NCI-H510A treated with DMSO at 0.1 percent for 48 hours (cell line): ENCODE data around the gene GP2.
"Not testable (repeated sequence)": the region's sequence is repeated elsewhere in the genome, so short reads cannot be mapped to it uniquely, and the experiment has no call there.

Experiments used
- DNase-seq: peaks from one replicate; lab custom pipeline; 2025; lab: John Stamatoyannopoulos, UW

GP2 gene

GRCh38 chr16:20325005-20325404 lies 2.3 kb downstream of the GP2 start:
- no peak for DNase-seq

GRCh38 chr16:20323591-20324117 lies 3.7 kb downstream of the GP2 start:
- DNase-seq, result peak; percentile 92

DNA sequence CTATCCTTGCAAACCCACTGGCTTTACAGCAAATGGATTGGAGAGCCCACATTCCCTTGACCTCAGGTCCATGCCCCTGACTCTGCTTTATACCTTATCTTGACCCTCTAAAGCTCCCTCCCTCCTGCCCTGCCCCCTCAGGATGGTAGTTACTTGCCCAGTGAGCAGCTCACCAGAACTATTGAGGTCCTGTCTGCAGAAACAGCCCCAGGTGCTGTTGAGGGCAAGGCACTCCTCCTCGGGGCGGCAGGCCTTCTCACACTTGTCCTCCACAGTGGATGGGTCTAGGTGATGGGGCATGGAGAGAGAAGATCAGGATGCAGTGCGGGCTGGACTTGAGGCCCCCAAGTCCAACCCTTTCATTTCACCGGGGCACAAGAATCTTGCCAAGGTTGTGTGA lies 4.6 kb downstream of the GP2 start:
- no peak for DNase-seq

DNA sequence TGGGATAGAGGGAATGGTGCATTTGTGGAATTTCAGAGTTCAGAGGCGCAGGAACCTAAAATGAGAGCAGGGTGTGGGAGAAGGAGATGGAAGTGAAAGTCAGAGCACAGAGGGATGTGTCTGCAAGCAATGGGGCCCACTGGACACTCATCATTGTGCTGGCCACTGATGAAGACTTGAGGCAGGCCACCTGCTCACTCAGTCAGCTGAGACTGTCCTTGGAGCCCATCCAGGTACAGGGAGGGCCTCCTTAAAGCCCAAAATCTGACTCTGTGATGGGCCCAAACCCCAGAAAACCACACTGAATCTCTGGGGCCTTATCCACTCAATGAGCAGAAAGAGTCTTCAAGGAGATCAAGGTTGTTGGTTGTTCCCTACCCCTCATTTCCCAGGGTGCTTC lies 5.6 kb downstream of the GP2 start:
- no peak for DNase-seq

DNA sequence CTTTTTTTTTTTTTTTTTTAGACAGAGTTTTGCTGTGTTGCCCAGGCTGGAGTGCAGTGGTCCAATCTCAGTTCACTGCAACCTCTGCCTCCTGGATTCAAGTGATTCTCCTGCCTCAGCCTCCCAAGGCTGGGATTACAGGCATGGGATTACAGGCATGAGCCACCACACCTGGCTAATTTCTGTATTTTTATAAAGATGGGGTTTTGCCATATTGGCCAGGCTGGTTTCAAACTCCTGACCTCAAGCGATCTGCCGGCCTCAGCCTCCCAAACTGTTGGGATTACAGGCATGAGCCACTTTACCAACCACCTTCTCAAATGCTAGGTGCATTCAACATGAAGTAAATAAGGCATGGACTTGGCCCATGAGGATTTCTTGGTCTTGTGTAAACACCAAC lies 6.3 kb downstream of the GP2 start:
- not testable (repeated sequence) for DNase-seq

- DNase-seq, result no peak
Observed at GRCh38 chr16:20320592-20320991, 6.7 kb downstream of the GP2 start.

DNA sequence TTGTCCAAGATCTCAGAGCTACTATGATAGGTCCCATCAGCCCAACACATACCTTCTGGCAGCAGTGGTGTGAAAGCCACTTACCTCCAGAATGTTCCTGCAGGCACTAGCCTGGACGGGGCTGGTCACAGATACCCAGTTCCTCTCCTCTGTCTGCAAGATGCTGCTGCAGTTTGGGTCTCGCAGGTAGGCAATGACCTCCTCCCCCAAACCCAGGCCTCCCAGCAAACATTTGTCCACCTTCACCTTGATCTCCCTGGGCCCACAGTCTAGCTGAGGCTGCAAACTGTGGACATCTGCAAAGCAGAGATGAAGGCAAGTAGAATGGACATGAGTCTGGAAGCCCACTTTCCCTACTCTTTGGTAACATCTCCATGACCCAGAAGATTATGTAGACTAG lies 7.1 kb downstream of the GP2 start:
- DNase-seq, result no peak

GRCh38 chr16:20319406-20319805 lies 7.9 kb downstream of the GP2 start:
- no peak for DNase-seq

DNA sequence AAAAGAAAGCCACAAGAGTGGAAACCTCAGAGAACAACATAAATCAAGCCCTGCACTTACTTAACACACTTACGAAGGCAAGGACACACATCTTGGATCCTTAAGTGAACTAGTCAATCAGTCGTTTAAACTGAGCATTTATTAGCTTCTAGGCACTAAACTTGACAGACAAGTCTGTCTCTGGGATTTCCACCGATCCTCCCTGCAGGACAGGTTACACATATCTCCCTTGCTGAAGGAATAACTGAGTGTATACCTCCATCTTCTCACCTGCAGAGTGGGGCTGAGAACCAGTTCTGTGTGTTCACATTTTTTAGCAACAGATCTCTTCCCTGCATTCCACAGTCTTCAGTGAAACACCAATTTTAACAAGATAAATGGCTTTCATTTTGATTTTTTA lies 8.9 kb downstream of the GP2 start:
- no peak for DNase-seq

DNA sequence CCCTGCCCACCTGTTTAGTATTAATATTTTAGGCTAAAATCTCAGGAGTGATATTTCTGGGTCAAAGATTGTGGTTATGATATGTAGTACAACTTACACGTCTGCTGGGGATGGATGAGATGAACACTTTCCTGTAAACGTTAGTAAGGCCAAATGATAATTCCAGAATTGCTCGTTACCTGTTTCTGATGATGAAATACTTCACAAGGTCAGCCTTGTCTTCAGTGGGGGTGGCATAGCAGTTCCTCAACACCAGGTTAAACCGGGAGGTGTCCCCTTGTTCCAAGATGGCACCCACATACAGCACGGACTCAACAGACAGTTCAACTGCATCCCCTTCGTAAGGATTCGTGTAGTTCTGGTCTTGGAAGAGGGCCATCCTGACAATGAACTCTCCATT lies 9.3 kb downstream of the GP2 start:
- DNase-seq, result no peak

- DNase-seq, result no peak
Observed at GRCh38 chr16:20317117-20317516, 10.2 kb downstream of the GP2 start.

DNA sequence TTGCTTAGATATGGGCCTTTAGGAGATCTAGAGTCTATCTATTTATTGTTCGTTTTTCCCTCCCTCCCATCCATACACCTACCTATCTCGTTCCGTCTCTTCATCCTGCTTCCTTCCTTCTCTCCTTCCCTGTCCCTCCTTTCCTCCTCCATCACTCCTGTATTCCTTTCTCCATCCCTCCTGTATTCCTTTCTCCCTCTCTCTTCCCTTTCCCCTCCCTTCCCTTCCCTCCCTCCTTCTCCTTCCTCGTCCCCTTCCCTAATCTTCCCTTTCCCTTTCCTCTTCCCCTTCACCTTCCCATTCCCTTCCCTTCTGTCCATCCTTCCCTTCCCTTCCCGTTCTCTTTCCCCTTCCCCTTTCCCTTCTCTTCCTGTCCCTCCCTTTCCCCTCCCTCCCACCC lies 10.6 kb downstream of the GP2 start:
- no peak for DNase-seq

DNA sequence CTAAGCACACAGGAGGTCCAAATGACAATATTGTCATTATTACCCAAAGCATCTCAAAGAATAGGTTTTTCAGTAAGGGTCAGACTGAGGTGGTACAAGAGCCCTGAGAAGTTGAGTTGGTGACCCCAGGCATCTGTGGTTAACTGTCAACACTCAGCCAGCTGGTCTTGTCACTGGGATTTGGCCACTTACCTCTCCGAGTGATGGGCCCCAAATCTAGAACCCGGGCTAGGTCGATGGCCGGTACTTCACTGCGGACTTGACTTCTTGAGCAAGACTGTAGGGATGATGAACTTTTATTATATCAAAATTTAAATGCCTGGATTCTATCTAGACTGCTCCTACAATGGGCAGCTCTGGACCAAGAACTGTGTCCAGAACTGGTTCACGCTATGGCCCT lies 11.5 kb downstream of the GP2 start:
- DNase-seq, result no peak

- DNase-seq, result no peak
Observed at GRCh38 chr16:20314575-20314974, 12.7 kb downstream of the GP2 start.

GRCh38 chr16:20313741-20314140 lies 13.6 kb downstream of the GP2 start:
- no peak for DNase-seq

- not testable (repeated sequence) for DNase-seq
Observed at GRCh38 chr16:20312536-20313095, 14.7 kb downstream of the GP2 start.

GRCh38 chr16:20311548-20311947 lies 15.8 kb downstream of the GP2 start:
- no peak for DNase-seq

- no peak for DNase-seq
Observed at GRCh38 chr16:20310421-20311395, 16.6 kb downstream of the GP2 start.

DNA sequence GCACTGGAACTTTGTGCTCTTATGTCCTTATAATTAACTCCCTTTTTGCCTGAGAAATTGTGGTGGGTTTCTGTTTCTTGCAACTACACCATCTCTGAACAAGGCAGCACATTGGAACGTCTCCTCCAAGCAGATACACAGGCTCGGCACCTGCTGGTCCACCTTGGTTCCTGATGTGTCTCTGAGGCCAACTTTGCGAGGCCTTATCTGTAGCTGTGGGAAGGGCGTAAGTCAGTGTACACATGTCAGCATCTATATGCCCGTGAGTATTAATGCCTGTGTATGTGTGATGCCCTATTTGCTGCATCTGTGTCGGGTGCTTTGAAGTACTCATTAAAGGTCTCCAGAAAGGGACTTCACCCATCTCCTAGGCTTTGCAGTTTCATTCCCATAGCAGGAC lies 17.5 kb downstream of the GP2 start:
- no peak for DNase-seq

GRCh38 chr16:20308801-20309590 lies 18.3 kb downstream of the GP2 start:
- no peak for DNase-seq

GRCh38 chr16:20308266-20308665 lies 19.0 kb downstream of the GP2 start:
- no peak for DNase-seq

DNA sequence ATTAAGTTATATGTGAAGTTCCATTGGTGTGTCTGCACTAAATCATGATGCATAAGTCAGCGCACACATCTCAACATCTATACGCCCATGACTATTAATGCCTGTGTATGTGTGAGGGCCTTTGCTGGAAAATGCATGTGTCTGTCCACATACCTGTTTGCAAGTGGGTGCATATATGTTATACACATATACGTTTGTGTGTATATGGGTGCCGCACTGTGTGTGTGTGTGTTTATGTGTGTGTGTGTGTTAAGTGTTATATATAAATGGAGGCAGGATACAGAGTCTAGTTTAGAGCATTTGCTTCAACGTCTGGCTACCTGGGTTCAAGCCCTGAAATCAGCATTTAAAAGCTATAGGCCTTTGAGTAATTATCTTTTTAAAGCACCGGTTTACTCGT lies 19.5 kb downstream of the GP2 start:
- no peak for DNase-seq

- no peak for DNase-seq
Observed at GRCh38 chr16:20307240-20307671, 20.1 kb downstream of the GP2 start.
